HepG2 (cell line): ENCODE measurements around the gene RARRES1.

Source experiments
- CBFB ChIP-seq: sonication (generic); formaldehyde crosslinking; IDR thresholded peaks from 2 replicates; pipeline ENCODE4 v1.4.0; 2020; ENCODE audit warnings: missing genetic modification reagents
- FLYWCH1 ChIP-seq: sonication (generic); formaldehyde crosslinking; IDR thresholded peaks from 2 replicates; pipeline ENCODE4 v1.8.1; 2023; ENCODE audit warnings: mild to moderate bottlenecking, missing genetic modification reagents
- JUND ChIP-seq: sonication (generic); formaldehyde crosslinking; IDR thresholded peaks from 2 replicates; pipeline ENCODE4 v1.8.0; 2022; ENCODE audit warnings: mild to moderate bottlenecking, missing genetic modification reagents
- KAT8 ChIP-seq: IDR thresholded peaks from 2 replicates; pipeline ENCODE4 v1.6.1; 2016; ENCODE audit warnings: missing genetic modification reagents, missing compliant biosample characterization
- NFIC ChIP-seq: IDR thresholded peaks from 2 replicates; pipeline ENCODE4 v1.6.1; 2012; ENCODE audit warnings: mild to moderate bottlenecking, low read length, inconsistent platforms
- RAD21 ChIP-seq: fragments of 450-650 bp; formaldehyde crosslinking; IDR thresholded peaks from 2 replicates; pipeline ENCODE4 v1.5.0; 2020; ENCODE audit warnings: mild to moderate bottlenecking
- TCF7 ChIP-seq: sonication (generic); IDR thresholded peaks from 2 replicates; pipeline ENCODE4 v1.6.1; 2016; ENCODE audit warnings: antibody characterized with exemption, low read depth
- ZNF274 ChIP-seq: sonication (generic); formaldehyde crosslinking; IDR thresholded peaks from 2 replicates; pipeline ENCODE4 v1.5.1; 2020; ENCODE audit warnings: mild to moderate bottlenecking, missing genetic modification reagents
- ZNF281 ChIP-seq: sonication (generic); formaldehyde crosslinking; IDR thresholded peaks from 2 replicates; pipeline ENCODE4 v1.4.0; 2020; ENCODE audit warnings: missing genetic modification reagents, borderline replicate concordance
- ZNF567 ChIP-seq: sonication (generic); formaldehyde crosslinking; IDR thresholded peaks from 2 replicates; pipeline ENCODE4 v1.8.1; 2023; ENCODE audit warnings: mild to moderate bottlenecking, missing genetic modification reagents, borderline replicate concordance
- ZNF777 ChIP-seq: sonication (generic); formaldehyde crosslinking; IDR thresholded peaks from 2 replicates; pipeline ENCODE4 v1.4.0; 2020; ENCODE audit warnings: missing genetic modification reagents

GRCh38 chr3:158711886-158712285, 20.4 kb downstream of the RARRES1 start:
- TF ChIP-seq KAT8 (CRISPR knock-in tag), result no peak
- no peak for TF ChIP-seq TCF7
- TF ChIP-seq RAD21 (CRISPR knock-in tag), result no peak
- TF ChIP-seq ZNF281, result no peak
- no peak for TF ChIP-seq ZNF777
- TF ChIP-seq CBFB, result no peak
- no peak for TF ChIP-seq ZNF274
- TF ChIP-seq FLYWCH1, result no peak
- TF ChIP-seq ZNF567, result no peak
- no peak for TF ChIP-seq NFIC
- TF ChIP-seq JUND (CRISPR knock-in tag), result no peak
